Measurements from ENCODE around the gene AKAP8.

DNA sequence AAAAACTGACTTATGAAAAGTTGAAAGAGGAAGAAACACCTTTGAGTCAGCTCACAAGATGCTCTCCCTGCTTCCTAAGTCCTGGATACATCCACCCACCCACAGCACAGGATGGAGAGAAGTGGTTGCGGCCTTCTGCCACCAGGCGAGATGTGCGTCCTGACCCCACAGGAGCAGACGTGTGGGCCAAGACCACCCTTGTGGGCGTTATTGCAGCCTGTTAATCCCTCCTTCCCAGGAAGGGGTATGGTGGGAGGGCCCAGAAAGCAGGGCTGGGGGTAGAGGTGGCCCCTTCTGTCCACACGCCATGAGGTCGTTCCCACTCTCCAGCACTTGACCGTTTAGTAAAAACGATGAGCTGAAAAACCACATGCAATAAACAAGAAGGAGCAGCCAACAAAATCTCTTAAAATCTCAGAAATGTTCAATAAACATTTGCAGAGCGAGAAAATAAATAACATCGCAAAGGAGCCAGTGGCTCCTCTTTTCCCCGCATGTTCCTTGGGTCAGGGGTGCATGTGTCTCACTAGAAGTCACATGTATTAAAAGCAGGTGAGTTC lies 41.6 kb upstream of the AKAP8 start:
- TF ChIP-seq SIN3A (IDR thresholded peaks at IDR 0.05; ENCODE audit: borderline replicate concordance, insufficient read depth, low read length), result no peak
- TF ChIP-seq, protein P1, sequence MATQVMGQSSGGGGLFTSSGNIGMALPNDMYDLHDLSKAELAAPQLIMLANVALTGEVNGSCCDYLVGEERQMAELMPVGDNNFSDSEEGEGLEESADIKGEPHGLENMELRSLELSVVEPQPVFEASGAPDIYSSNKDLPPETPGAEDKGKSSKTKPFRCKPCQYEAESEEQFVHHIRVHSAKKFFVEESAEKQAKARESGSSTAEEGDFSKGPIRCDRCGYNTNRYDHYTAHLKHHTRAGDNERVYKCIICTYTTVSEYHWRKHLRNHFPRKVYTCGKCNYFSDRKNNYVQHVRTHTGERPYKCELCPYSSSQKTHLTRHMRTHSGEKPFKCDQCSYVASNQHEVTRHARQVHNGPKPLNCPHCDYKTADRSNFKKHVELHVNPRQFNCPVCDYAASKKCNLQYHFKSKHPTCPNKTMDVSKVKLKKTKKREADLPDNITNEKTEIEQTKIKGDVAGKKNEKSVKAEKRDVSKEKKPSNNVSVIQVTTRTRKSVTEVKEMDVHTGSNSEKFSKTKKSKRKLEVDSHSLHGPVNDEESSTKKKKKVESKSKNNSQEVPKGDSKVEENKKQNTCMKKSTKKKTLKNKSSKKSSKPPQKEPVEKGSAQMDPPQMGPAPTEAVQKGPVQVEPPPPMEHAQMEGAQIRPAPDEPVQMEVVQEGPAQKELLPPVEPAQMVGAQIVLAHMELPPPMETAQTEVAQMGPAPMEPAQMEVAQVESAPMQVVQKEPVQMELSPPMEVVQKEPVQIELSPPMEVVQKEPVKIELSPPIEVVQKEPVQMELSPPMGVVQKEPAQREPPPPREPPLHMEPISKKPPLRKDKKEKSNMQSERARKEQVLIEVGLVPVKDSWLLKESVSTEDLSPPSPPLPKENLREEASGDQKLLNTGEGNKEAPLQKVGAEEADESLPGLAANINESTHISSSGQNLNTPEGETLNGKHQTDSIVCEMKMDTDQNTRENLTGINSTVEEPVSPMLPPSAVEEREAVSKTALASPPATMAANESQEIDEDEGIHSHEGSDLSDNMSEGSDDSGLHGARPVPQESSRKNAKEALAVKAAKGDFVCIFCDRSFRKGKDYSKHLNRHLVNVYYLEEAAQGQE (IDR thresholded peaks at IDR 0.05; ENCODE audit: insufficient read depth in 1 of 2, low read depth in 2 of 2, low read length in 2 of 2), result no peak
